HEK293 (cell line): ENCODE data around the gene LRRC75A.

ENCODE experiments used
- CTCF ChIA-PET: fragments of 350-600 bp; formaldehyde crosslinking; extraction: SDS; loops from one replicate; lab custom pipeline; 2021; ENCODE audit warnings: antibody characterized with exemption; lab: Yijun Ruan, JAX
- POLR2A ChIA-PET: fragments of 300-600 bp; formaldehyde crosslinking; extraction: SDS; loops from one replicate; lab custom pipeline; 2020; ENCODE audit warnings: antibody characterized with exemption, inconsistent platforms; lab: Yijun Ruan, JAX
- H3K27ac ChIP-seq: fragments of 200-500 bp; sonication (Bioruptor generic); 2 replicates; pipeline ENCODE4 v1.5.1; 2014; ENCODE audit warnings: low read depth, low read length, control low read depth, inconsistent platforms; ENCODE audit errors: extremely low read depth
- H3K36me3 ChIP-seq, 2 experiments: fragments of 200-500 bp in 1 of 2; sonication (Bioruptor generic) in 1 of 2; 1 replicate in 1 of 2; 2 replicates in 1 of 2; pipeline ENCODE4 v1.5.1; 2014 to 2017; ENCODE audit warnings: inconsistent platforms in 2 of 2, low read length in 2 of 2; ENCODE audit not compliant: control insufficient read depth in 2 of 2, insufficient read depth in 1 of 2
- H3K4me1 ChIP-seq: fragments of 200-500 bp; sonication (Bioruptor generic); 2 replicates; pipeline ENCODE4 v1.5.1; 2014; ENCODE audit warnings: mild to moderate bottlenecking, low read length, inconsistent platforms; ENCODE audit not compliant: control insufficient read depth, insufficient read depth
- H3K4me3 ChIP-seq: 2 replicates; pipeline ENCODE4 v1.5.1; 2011; ENCODE audit warnings: low read depth, mild to moderate bottlenecking, control low read depth, low read length, moderate library complexity
- H3K9me3 ChIP-seq: fragments of 200-500 bp; sonication (Bioruptor generic); 2 replicates; pipeline ENCODE4 v1.5.1; 2014; ENCODE audit warnings: low read depth, low read length, inconsistent platforms; ENCODE audit not compliant: control insufficient read depth, insufficient read depth
- BCL11A ChIP-seq: fragments of 450-650 bp; formaldehyde crosslinking; IDR thresholded peaks from 2 replicates; pipeline ENCODE4 v1.5.1; 2016; ENCODE audit warnings: low read depth, missing biosample characterization, missing genetic modification characterization
- SCRT1 ChIP-seq: fragments of 450-650 bp; formaldehyde crosslinking; IDR thresholded peaks from 2 replicates; pipeline ENCODE4 v1.5.1; 2016; ENCODE audit warnings: missing biosample characterization, missing genetic modification characterization, borderline replicate concordance
- SETDB1 ChIP-seq: IDR thresholded peaks from one replicate; pipeline ENCODE4 v1.6.1; 2017; ENCODE audit warnings: mild to moderate bottlenecking, low read length, moderate library complexity, mixed read lengths; ENCODE audit not compliant: insufficient read length
- SP3 ChIP-seq: fragments of 450-650 bp; formaldehyde crosslinking; IDR thresholded peaks from 2 replicates; pipeline ENCODE4 v1.5.1; 2016; ENCODE audit warnings: missing biosample characterization, missing genetic modification characterization
- WT1 ChIP-seq: fragments of 450-650 bp; formaldehyde crosslinking; IDR thresholded peaks from 2 replicates; pipeline ENCODE4 v1.5.1; 2016; ENCODE audit warnings: missing biosample characterization, missing genetic modification characterization
- ZFHX2 ChIP-seq: fragments of 450-650 bp; formaldehyde crosslinking; conservative IDR thresholded peaks from 2 replicates; pipeline ENCODE4 v1.5.1; 2016; ENCODE audit warnings: missing biosample characterization, missing genetic modification characterization
- ZNF621 ChIP-seq: fragments of 450-650 bp; formaldehyde crosslinking; IDR thresholded peaks from 2 replicates; pipeline ENCODE4 v1.5.1; 2017; ENCODE audit warnings: missing biosample characterization, missing genetic modification characterization
- ZNF626 ChIP-seq: fragments of 450-650 bp; sonication (Bioruptor Pico); formaldehyde crosslinking; IDR thresholded peaks from 2 replicates; pipeline ENCODE4 v1.5.1; 2018; ENCODE audit warnings: missing biosample characterization, missing genetic modification characterization, inconsistent platforms
- ZNF639 ChIP-seq: fragments of 450-650 bp; formaldehyde crosslinking; IDR thresholded peaks from 2 replicates; pipeline ENCODE4 v1.5.1; 2016; ENCODE audit warnings: missing biosample characterization, missing genetic modification characterization
- TF ChIP-seq, protein P1 (sequence below): fragments of 450-650 bp; formaldehyde crosslinking; IDR thresholded peaks from 2 replicates; pipeline ENCODE4 v1.5.1; 2016; ENCODE audit warnings: missing biosample characterization, missing genetic modification characterization
- TF ChIP-seq, protein P2 (sequence below): fragments of 450-650 bp; formaldehyde crosslinking; IDR thresholded peaks from 2 replicates; pipeline ENCODE4 v1.5.1; 2016; ENCODE audit warnings: missing biosample characterization, missing genetic modification characterization, borderline replicate concordance
- TF ChIP-seq, protein P3 (sequence below): fragments of 450-650 bp; formaldehyde crosslinking; IDR thresholded peaks from 2 replicates; pipeline ENCODE4 v1.5.1; 2017; ENCODE audit warnings: missing biosample characterization, missing genetic modification characterization
- TF ChIP-seq, protein P4 (sequence below): fragments of 450-650 bp; formaldehyde crosslinking; IDR thresholded peaks from 2 replicates; pipeline ENCODE4 v1.5.1; 2016; ENCODE audit warnings: missing biosample characterization, missing genetic modification characterization

LRRC75A gene

GRCh38 chr17:16463358-16464302 lies 28.4 kb downstream of the LRRC75A start:
- Histone ChIP-seq H3K27ac (no peak overlapping the region), H3K36me3 (peaks cover 0 to 3% of the 10 kb centered on the region in 2 experiments; a peak in 1 of 3 replicates), H3K4me1 (no peaks in the 10 kb centered on the region), H3K4me3 (no peak overlapping the region), H3K9me3 (no peaks in the 10 kb centered on the region)
- POLR2A ChIA-PET, result interaction anchor here (1.1 kb wide), 1 partner anchor 21 kb away, joined by 3 read pairs; no protein-coding TSS in a partner anchor
- no peak for TF ChIP-seq ZFHX2 (tag by site-specific recombination)
- no peak for TF ChIP-seq SCRT1 (tag by site-specific recombination)
- TF ChIP-seq, protein P1, sequence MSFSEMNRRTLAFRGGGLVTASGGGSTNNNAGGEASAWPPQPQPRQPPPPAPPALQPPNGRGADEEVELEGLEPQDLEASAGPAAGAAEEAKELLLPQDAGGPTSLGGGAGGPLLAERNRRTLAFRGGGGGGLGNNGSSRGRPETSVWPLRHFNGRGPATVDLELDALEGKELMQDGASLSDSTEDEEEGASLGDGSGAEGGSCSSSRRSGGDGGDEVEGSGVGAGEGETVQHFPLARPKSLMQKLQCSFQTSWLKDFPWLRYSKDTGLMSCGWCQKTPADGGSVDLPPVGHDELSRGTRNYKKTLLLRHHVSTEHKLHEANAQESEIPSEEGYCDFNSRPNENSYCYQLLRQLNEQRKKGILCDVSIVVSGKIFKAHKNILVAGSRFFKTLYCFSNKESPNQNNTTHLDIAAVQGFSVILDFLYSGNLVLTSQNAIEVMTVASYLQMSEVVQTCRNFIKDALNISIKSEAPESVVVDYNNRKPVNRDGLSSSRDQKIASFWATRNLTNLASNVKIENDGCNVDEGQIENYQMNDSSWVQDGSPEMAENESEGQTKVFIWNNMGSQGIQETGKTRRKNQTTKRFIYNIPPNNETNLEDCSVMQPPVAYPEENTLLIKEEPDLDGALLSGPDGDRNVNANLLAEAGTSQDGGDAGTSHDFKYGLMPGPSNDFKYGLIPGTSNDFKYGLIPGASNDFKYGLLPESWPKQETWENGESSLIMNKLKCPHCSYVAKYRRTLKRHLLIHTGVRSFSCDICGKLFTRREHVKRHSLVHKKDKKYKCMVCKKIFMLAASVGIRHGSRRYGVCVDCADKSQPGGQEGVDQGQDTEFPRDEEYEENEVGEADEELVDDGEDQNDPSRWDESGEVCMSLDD (tag by site-specific recombination), result no peak
- TF ChIP-seq BCL11A, result no peak
- TF ChIP-seq SP3 (tag by site-specific recombination), result no peak
- TF ChIP-seq WT1 (tag by site-specific recombination), result no peak
- TF ChIP-seq, protein P2, sequence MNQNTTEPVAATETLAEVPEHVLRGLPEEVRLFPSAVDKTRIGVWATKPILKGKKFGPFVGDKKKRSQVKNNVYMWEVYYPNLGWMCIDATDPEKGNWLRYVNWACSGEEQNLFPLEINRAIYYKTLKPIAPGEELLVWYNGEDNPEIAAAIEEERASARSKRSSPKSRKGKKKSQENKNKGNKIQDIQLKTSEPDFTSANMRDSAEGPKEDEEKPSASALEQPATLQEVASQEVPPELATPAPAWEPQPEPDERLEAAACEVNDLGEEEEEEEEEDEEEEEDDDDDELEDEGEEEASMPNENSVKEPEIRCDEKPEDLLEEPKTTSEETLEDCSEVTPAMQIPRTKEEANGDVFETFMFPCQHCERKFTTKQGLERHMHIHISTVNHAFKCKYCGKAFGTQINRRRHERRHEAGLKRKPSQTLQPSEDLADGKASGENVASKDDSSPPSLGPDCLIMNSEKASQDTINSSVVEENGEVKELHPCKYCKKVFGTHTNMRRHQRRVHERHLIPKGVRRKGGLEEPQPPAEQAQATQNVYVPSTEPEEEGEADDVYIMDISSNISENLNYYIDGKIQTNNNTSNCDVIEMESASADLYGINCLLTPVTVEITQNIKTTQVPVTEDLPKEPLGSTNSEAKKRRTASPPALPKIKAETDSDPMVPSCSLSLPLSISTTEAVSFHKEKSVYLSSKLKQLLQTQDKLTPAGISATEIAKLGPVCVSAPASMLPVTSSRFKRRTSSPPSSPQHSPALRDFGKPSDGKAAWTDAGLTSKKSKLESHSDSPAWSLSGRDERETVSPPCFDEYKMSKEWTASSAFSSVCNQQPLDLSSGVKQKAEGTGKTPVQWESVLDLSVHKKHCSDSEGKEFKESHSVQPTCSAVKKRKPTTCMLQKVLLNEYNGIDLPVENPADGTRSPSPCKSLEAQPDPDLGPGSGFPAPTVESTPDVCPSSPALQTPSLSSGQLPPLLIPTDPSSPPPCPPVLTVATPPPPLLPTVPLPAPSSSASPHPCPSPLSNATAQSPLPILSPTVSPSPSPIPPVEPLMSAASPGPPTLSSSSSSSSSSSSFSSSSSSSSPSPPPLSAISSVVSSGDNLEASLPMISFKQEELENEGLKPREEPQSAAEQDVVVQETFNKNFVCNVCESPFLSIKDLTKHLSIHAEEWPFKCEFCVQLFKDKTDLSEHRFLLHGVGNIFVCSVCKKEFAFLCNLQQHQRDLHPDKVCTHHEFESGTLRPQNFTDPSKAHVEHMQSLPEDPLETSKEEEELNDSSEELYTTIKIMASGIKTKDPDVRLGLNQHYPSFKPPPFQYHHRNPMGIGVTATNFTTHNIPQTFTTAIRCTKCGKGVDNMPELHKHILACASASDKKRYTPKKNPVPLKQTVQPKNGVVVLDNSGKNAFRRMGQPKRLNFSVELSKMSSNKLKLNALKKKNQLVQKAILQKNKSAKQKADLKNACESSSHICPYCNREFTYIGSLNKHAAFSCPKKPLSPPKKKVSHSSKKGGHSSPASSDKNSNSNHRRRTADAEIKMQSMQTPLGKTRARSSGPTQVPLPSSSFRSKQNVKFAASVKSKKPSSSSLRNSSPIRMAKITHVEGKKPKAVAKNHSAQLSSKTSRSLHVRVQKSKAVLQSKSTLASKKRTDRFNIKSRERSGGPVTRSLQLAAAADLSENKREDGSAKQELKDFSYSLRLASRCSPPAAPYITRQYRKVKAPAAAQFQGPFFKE (tag by site-specific recombination), result no peak
- no peak for TF ChIP-seq ZNF621
- TF ChIP-seq, protein P3, sequence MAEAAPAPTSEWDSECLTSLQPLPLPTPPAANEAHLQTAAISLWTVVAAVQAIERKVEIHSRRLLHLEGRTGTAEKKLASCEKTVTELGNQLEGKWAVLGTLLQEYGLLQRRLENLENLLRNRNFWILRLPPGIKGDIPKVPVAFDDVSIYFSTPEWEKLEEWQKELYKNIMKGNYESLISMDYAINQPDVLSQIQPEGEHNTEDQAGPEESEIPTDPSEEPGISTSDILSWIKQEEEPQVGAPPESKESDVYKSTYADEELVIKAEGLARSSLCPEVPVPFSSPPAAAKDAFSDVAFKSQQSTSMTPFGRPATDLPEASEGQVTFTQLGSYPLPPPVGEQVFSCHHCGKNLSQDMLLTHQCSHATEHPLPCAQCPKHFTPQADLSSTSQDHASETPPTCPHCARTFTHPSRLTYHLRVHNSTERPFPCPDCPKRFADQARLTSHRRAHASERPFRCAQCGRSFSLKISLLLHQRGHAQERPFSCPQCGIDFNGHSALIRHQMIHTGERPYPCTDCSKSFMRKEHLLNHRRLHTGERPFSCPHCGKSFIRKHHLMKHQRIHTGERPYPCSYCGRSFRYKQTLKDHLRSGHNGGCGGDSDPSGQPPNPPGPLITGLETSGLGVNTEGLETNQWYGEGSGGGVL (tag by site-specific recombination), result no peak
- no peak for TF ChIP-seq SETDB1
- TF ChIP-seq, protein P4, sequence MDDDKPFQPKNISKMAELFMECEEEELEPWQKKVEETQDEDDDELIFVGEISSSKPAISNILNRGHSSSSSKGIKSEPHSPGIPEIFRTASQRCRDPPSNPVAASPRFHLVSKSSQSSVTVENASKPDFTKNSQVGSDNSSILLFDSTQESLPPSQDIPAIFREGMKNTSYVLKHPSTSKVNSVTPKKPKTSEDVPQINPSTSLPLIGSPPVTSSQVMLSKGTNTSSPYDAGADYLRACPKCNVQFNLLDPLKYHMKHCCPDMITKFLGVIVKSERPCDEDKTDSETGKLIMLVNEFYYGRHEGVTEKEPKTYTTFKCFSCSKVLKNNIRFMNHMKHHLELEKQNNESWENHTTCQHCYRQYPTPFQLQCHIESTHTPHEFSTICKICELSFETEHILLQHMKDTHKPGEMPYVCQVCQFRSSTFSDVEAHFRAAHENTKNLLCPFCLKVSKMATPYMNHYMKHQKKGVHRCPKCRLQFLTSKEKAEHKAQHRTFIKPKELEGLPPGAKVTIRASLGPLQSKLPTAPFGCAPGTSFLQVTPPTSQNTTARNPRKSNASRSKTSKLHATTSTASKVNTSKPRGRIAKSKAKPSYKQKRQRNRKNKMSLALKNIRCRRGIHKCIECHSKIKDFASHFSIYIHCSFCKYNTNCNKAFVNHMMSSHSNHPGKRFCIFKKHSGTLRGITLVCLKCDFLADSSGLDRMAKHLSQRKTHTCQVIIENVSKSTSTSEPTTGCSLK (tag by site-specific recombination), result no peak
- TF ChIP-seq ZNF626 (tag by site-specific recombination), result no peak
- no peak for TF ChIP-seq ZNF639
- CTCF ChIA-PET, result interaction anchor here (0.5 to 8.8 kb wide), 4 partner anchors 10 to 130 kb away, joined by 3 to 60 read pairs (median 12); no protein-coding TSS in a partner anchor
